Measurements from ENCODE around the gene TRHDE.

Gene TRHDE

DNA sequence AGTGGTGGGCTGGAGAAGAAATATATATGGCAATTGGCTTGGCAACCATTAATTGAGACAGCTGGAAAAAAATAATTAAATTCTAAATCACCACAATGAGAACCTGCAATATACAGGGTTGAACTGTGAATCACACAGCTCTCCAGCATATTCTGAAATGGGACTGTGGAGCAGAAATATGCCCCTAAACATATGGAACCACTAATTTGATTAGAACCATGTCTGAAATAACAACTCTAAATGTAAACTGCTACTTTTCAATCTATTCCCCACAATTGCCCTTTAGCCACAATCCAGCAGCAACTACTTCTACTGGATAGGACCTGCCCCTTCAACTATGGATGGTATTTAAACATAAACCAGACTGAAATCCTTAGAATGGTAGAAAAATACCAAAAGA is 330.4 kb downstream of the TRHDE start:
- no peak overlapping the region for H3K9ac ChIP-seq
- TF ChIP-seq CTCF (IDR thresholded peaks at IDR 0.05): no peak
- no peak overlapping the region for H3K27ac ChIP-seq
- H3K4me3 ChIP-seq (ENCODE audit: low read depth, low read length): no peak overlapping the region
- H3K36me3 ChIP-seq (ENCODE audit: control insufficient read depth, insufficient read depth, low read length): no peaks in the 10 kb centered on the region
- no peak overlapping the region for H2AFZ ChIP-seq
- H3K27me3 ChIP-seq (ENCODE audit: control insufficient read depth, insufficient read depth, low read length): no peaks in the 10 kb centered on the region
- H3K4me2 ChIP-seq (ENCODE audit: low read length): no peak overlapping the region
- H3K4me1 ChIP-seq: no peaks in the 10 kb centered on the region
- H3K79me2 ChIP-seq: no peaks in the 10 kb centered on the region
- peaks cover 3% of the 10 kb centered on the region for H3K9me3 ChIP-seq (ENCODE audit: control insufficient read depth, low read length)

GRCh38 chr12:72605975-72606374 is 333.8 kb downstream of the TRHDE start:
- TF ChIP-seq CTCF (IDR thresholded peaks at IDR 0.05): no peak
- no peak overlapping the region for H3K4me3 ChIP-seq (ENCODE audit: low read depth, low read length)
- no peaks in the 10 kb centered on the region for H3K79me2 ChIP-seq
- H3K9ac ChIP-seq: no peak overlapping the region
- H2AFZ ChIP-seq: no peak overlapping the region
- no peaks in the 10 kb centered on the region for H3K27me3 ChIP-seq (ENCODE audit: control insufficient read depth, insufficient read depth, low read length)
- H3K27ac ChIP-seq: no peak overlapping the region
- no peak overlapping the region for H3K4me2 ChIP-seq (ENCODE audit: low read length)
- H3K36me3 ChIP-seq (ENCODE audit: control insufficient read depth, insufficient read depth, low read length): no peaks in the 10 kb centered on the region
- peaks cover 3% of the 10 kb centered on the region for H3K9me3 ChIP-seq (ENCODE audit: control insufficient read depth, low read length)
- H3K4me1 ChIP-seq: no peaks in the 10 kb centered on the region

GRCh38 chr12:72610342-72610741 is 338.2 kb downstream of the TRHDE start:
- Histone ChIP-seq H3K9ac (no peak overlapping the region), H3K4me3 (ENCODE audit: low read depth, low read length) (no peak overlapping the region), H3K9me3 (ENCODE audit: control insufficient read depth, low read length) (peaks cover 3% of the 10 kb centered on the region), H3K27me3 (ENCODE audit: control insufficient read depth, insufficient read depth, low read length) (no peaks in the 10 kb centered on the region), H3K4me1 (no peaks in the 10 kb centered on the region), H3K4me2 (ENCODE audit: low read length) (no peak overlapping the region), H3K79me2 (no peaks in the 10 kb centered on the region), H3K27ac (no peak overlapping the region), H2AFZ (no peak overlapping the region), H3K36me3 (ENCODE audit: control insufficient read depth, insufficient read depth, low read length) (no peaks in the 10 kb centered on the region)
- TF ChIP-seq CTCF (IDR thresholded peaks at IDR 0.05): no peak

- Histone ChIP-seq H3K27ac (no peak overlapping the region), H3K9ac (no peak overlapping the region), H3K27me3 (ENCODE audit: control insufficient read depth, insufficient read depth, low read length) (no peaks in the 10 kb centered on the region), H3K4me3 (ENCODE audit: low read depth, low read length) (no peak overlapping the region), H3K79me2 (no peaks in the 10 kb centered on the region), H3K9me3 (ENCODE audit: control insufficient read depth, low read length) (peaks cover 3% of the 10 kb centered on the region), H3K4me2 (ENCODE audit: low read length) (no peak overlapping the region), H3K4me1 (no peaks in the 10 kb centered on the region), H2AFZ (no peak overlapping the region), H3K36me3 (ENCODE audit: control insufficient read depth, insufficient read depth, low read length) (no peaks in the 10 kb centered on the region)
- TF ChIP-seq CTCF (IDR thresholded peaks at IDR 0.05): no peak
These were observed 338.7 kb downstream of the TRHDE start for GRCh38 chr12:72610854-72611358.

- Histone ChIP-seq H2AFZ (no peak overlapping the region), H3K36me3 (ENCODE audit: control insufficient read depth, insufficient read depth, low read length) (no peaks in the 10 kb centered on the region), H3K4me1 (no peaks in the 10 kb centered on the region), H3K4me2 (ENCODE audit: low read length) (no peak overlapping the region), H3K9ac (no peak overlapping the region), H3K4me3 (ENCODE audit: low read depth, low read length) (no peak overlapping the region), H3K79me2 (no peaks in the 10 kb centered on the region), H3K27me3 (ENCODE audit: control insufficient read depth, insufficient read depth, low read length) (no peaks in the 10 kb centered on the region), H3K27ac (no peak overlapping the region), H3K9me3 (ENCODE audit: control insufficient read depth, low read length) (peaks cover 3% of the 10 kb centered on the region)
- no peak for TF ChIP-seq CTCF (IDR thresholded peaks at IDR 0.05)
These were observed 340.0 kb downstream of the TRHDE start for GRCh38 chr12:72612171-72612570.
